HG03045 (cell line): Measurements from ENCODE around the gene AFF1.
"Not testable (repeated sequence)": the region's sequence is repeated elsewhere in the genome, so short reads cannot be mapped to it uniquely, and the experiment has no call there.

ENCODE experiments used
- ATAC-seq: cut with Tn5 transposase; IDR thresholded peaks from one replicate; pipeline ENCODE4 v1.9.1; 2021; ENCODE audit warnings: mild to moderate bottlenecking, moderate library complexity; ENCODE audit not compliant: unreplicated experiment

AFF1 gene

DNA sequence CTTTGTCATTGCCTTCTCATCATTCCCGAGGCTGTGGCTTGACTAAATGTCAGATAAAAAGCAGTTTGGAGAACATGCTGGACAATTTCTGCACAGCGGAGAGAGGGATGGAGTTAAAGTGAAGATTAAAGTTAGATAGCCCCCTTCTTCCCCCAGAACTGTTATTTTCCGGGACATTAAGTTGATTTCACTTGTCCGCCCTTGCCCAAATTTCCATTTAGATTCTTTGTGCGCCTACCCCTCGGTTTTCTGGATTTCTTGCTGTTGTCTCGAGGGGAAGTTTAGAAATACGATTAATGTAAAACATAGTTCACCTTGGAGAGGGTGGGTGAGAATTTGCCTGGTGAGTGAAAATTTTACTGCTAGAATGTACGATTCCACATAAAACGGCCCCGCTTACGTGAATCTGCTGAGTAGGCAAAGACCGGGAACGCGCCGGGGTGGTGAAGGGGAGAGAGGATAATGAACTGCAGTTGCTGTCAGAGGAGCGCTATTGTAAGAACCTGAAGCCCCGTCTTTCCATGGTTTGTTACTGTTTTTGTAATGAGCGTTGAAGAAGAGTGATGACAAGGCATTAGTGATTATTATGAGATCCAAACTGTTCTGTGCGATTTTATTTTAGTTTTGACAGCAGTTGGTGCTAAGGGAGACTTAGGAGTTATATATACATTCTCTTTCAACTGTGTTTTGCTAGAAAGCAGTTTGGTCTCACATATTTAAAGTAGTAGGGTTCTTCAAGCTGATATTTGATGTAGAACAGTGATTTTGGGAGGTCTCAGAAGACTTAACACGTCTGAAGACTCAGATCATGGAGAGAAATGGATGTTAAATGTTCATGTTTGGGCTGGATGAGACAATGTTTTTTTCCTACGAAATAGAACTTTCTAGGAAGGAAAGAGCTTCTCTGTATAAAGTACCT, 73.0 kb downstream of the AFF1 start:
- ATAC-seq, result no peak

DNA sequence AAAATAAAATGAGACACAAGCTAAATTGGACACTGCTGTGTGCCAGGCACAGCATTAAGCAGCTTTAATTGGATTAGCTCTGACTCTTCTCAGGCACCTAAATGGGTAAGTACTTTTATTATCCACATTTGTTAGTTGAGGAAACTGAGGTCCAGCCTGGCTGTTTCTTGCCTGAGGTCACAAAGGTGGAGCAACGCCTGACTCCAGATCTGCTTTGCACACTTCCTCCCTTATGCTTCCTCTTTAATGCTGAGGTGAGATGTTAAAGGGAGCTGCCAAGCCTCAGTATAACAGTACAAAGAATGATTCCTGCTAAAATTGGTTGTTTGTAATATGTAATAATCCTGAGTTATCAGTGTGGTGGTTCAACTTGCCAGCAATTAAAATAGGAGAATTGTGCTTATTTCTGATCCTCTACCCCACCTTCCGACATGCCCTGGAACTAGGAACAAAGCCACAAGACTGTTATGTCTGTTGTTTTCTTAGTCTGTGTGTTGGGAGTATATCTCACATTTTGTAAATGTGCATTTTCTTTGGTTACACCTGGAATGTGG, 74.4 kb downstream of the AFF1 start:
- no peak for ATAC-seq

DNA sequence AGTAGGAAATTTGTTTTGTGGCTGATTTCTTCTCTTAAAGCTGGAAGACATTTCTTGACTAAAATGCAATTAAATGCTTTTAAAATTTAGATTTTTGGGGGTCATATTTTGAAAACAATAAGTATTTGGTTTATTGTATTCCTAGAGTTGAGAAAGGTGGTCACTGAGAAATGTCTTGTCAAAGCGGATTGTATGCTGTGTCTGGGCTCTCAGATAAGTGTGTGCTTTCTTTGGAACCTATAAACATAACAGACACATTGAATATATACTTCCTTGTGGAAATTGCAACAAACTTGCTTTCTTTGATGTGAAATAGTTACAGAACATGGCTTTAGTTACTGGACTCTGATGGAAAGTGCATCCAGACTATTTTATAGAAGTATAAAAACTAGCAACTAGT, 75.4 kb downstream of the AFF1 start:
- no peak for ATAC-seq

DNA sequence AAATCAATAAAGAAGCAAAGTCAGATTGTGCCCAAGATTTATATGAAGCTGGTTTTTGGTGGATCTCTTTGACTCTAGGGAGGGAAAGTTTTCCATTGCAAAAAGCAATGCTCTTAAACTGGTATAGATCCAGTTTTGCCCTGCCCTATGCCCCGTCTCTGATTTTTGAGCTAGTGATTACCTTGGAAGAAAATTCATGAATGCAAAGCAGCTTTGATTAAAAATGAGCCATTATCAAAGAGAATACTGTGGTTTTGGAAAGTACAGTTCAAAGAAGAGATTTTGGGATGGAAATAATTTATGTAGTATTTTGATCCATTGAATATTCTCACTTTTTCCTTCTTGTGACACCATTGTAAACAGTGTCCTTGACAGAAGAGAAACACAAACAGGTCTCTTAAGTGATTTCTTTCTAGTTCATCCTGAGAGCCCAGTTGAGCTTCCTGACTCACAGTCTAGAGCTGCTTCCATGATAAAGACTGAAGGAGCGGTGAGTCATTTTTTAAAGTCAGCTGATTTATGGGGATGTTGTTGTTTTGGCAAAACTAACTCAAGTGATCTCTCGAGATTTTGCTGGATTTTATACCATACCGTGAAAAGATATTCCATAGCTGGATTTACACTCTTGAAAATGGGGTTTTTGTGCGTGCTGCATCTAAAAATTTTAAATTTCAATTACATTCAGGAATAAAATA, 76.7 kb downstream of the AFF1 start:
- no peak for ATAC-seq

DNA sequence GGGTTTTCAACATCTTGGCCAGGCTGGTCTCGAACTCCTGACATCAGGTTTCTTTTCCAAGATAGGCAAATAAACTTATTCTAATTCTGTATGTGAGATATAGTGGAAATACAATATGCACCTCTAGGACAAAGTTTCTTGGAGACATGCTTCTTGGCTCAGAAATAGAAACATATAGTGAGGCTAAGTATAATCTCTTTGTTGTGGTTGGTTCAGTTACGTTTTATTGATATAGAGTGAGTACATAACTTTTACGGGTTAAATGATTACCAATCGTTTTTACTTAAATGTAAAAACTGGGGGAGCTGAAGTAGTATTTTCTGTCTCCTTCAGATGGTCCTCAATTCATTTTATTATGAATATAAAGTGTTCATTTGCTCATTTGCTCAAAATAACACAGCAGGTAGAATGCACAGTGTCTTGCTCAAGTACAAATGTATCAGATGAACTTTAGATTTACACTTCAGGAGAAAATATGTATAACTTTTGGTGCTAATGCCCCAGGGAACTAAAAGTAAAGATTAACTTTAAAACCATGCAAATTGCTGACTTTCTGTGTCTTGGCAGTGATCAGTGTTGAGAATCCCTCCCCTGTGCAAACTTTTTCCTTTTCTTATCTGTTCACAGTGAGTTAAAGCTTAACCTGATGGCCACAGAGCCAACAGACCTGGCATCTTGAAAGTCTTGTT, 77.6 kb downstream of the AFF1 start:
- ATAC-seq, result no peak

DNA sequence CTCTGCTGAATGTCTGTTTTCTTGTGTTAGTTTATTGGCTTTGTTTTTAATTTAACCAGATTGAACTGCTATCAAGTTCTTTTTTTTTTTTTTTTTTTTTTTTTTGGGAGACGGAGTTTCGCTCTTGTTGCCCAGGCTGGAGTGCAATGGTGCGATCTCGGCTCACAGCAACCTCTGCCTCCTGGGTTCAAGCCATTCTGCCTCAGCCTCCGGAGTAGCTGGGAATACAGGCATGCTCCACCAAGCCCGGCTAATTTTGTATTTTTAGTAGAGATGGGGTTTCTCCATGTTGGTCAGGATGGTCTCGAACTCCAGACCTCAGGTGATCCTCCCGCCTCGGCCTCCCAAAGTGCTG, 78.1 kb downstream of the AFF1 start:
- ATAC-seq, result not testable (repeated sequence)

DNA sequence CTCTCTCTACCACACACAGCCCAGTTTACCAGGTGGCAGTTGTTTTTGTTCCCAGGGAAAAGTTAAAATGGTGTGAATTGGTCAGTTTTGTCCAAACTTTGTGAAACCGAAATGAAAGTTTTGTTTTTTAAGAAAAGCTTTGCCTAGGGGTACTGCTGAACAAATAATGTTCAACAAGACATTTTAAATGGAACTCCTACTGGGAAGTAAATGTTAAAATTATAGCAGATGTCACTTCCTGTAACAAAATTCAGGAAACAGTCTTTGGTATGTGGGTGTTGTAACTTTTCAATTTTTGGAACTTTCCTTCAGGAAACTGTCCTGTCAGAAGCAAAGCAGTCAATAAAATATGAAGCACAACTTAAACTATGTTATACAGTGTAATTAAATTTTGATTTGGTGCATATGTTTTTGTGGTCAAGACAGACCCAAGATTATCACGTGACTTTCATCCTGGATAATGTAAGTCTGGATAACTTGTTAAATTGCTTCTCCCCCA, 79.5 kb downstream of the AFF1 start:
- no peak for ATAC-seq

DNA sequence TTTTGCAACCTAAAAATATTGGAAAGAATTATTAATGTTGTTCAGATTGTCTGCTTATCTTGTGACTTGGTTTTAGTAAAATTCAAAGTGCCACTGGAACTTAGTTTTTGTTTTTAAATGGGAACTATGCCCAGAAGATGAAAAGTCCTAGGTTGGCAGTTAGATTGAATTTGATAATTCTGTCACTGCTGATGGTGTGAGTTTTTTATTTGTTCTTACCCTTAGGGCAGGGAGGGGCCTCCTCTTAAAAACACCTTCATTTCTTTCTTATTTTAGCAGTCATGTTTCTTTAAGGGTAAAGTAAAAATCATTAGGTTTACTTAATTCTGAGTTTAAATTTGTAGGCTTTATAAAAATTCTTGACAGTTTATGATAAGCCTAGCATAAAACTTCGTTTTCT, 80.6 kb downstream of the AFF1 start:
- ATAC-seq, result no peak

DNA sequence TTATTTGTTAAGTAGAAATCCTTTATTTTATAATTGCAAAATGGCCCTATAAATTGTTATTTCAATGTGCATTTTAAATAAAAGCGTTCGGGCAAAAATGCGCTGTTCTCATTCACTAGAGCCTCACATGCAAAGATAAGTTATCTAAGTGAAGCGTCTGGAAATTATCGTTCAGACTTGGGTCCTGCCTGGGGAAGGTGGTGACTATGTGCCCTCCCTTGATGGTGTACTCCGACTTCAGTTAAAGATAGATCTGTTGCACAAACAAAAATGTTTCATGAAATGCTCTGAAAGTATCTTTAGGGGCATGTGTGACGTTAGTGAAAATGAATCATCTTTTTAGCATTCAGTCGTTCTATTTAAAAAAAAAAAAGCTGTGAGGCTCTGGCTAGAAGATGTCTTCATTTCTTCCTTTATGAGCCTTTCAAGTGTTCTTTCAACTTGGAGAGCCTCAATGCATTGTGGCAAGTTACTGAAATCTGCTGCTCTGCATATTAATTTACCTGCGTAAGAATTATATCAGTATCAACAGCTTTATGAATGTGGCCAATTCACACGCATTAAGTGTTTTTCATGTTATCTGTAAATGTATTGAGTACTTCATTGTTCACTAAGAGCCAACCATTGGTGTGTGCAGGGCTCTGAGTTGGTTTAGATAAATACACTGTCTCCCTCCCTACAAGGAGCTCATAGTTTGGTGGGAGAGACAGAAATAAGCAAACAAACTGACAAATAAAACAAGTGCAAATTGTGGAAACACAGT, 83.0 kb downstream of the AFF1 start:
- ATAC-seq, result no peak

DNA sequence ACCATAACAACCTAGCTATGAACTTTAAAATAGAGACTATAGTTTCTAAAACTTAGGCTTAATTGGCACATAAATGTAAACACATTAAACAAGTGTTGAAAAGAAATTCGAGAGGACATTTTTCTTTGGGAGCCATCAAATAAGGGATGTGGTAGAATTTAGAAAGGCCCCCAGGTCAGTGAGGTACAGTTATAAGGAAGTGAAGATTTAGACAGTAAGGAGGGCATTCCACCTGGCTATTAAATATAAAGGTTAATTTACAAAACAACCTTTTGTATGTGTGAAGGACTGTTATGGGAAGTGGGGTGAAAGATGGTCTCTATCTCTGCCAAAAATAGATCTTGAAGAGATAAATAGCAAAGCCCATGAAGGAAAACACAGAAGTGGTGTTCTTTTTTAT, 83.9 kb downstream of the AFF1 start:
- ATAC-seq, result no peak

DNA sequence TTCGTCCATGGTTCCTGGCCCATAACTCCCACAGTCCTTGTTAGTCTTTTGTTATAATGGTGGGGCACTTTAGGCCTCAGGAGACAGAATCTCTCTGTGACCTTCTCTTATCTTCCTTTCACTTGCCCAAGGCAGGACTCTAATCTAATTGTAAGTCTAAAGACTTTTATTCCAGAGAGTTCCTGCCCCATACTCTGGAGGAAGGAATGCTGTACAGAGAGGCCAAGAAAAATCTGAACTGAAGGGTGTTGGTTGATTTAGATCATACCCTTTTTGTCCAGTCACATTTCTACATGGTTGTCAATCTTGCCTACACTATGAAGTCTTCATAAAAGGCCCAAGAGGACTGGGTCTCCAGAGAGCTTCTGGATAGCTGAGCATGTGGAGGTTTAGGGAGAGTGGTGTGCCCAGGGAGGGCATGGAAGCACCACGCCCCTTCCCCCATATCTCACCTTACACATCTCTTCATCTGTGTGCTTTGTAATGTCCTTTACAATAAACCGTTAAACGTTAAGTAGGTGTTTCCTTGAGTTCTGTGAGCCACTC, 84.5 kb downstream of the AFF1 start:
- no peak for ATAC-seq

DNA sequence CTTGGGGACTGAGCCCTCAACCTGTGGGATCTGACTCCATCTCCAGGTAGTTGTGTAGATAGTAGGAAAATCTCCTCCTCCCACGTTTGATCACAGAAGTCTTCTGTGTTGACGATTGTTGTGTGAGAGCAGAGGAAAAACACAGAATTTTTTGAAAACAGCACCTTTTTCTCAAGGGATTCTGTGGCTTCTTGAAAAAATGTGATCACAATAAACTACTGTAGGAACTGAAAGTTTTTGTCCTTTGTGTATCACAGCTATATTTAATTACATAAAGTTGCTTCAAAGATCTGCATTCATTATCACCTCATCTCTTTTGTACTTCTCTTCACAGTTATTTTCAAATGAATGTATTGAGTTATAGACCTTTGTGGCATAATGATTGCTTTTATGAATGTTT, 85.1 kb downstream of the AFF1 start:
- no peak for ATAC-seq

DNA sequence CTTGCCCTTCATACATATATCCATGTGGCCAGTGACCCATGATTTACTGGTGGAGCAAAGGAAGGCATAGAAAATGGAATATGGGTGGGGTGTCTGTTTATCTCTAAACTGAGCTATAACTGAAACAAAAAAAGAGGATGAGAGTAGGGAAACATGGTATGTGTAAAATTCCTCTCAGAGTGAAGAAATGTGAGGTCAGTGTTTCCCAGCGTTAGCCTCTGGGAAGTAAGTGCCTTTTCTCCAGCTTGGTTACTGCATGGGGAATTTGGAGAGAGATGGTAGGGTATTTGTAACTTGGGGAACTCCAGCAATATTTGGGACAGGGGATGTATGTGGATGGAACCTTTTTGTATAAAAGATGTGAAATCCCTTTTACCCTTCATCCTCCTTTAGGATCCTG, 89.4 kb downstream of the AFF1 start:
- ATAC-seq, result no peak

DNA sequence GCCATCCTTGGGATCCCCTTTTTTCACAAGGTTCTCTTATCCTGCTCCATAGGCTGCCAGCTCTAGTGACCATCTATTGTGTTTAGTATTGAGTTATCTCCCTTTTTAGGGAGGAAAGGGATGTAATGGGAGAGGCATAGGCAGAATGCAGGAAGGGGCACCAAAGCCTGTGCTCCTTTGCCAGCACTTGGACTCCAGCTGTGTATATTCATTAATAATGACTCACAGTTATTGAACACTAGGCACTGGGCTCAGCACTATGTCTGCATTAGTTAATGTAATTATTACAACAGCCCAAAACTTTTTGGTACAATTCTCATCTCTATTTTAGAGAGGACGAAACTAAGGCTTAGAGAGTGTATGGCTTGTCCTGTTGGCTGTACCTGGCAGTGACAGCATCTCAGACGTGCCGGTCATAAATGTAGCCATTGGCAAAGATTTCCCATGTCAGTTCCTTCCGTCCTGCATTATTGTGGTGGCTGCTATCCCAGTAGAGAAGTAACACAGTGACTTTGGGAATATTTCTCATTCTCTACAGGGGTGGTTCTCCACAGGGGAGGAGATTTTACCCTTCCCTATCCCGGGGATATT, 90.3 kb downstream of the AFF1 start:
- ATAC-seq, result no peak

DNA sequence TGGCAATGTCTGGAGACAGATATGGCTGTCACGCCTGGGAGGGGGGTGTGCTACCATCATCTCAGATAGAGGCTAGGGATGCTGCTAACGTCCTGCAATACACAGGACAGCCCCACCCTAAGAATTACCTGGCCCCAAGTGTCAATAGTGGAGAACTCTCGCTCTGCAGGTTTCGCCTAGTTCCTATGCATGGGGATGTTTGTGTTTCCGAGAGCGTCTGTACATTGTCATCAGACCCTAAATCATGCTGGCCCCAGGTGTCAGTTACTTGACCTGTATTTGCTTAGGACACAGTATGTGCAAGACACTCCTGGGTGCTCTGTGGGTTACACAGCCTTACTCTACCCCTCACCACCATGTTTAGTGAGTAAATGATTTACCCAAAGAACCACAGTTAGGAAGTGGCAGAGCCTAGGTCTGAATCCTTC, 90.8 kb downstream of the AFF1 start:
- ATAC-seq, result no peak

DNA sequence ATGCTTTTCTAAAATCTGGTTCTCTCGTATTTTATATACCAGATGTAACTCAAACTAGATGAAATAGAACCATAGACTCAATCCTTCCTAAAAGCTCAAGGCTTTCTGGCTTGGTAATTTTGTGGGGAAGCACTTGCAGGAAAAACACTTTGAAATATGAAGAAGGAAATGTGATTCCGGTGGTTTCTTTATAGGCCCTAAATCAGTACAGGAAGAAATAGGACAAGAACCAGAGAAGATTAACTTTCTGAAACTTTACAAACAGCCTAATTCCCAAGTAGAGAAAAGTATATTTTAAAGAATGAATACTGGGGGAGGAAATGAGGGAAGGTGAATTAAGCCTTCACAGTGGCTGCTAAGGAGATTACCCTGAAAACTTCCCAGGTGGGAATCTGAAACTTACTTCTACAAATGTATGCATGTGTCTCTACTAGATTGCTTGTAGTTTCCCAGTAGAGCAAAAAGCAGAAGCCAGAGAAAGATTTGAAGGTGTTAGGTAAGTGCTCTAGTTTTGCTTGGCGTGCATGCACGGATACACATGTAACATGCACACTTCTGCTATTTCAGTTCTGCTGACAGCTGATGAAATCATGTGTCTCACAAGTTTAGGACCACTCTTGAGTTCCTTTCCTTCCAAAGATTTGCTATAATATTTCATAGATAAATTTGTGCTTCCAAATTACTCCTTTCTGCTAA, 92.1 kb downstream of the AFF1 start:
- ATAC-seq, result peak; percentile 77

DNA sequence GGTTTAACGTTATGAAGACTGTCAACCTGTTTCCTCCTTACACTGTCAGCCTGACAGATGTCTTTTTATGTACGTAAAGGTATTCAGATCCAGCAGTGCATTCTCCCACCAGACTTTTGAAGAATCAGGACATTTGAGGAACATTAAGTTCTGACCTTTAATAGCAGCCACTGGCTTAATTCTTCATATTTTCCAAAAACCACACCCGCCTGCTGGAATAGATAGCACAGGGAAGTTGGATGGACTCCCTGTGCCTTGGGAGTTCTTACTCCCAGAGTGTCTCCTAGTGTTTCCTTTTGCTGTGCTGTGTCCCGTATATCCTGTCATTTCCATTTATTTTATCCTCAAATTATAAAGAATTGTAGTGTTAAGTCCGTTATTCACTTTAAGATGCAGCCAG, 94.5 kb downstream of the AFF1 start:
- ATAC-seq, result no peak

DNA sequence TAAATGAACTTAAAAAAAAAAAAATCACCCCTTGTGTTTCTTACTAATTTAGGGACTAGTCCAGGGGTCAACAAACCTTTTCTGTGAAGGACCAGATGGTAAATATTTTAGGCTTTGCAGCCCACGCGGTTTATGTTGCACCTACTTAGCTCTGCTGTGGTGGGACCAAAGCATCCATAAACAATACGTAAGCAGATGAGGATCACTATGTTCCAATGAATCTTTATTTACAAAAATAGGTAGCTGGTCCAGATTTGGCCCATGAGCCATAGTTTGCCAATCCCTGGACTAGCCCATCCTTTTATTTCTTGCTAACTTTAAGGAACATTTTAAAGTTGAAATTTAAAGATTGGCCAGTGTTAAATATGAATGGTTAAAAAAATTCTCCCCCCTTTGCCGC, 95.3 kb downstream of the AFF1 start:
- ATAC-seq, result no peak

DNA sequence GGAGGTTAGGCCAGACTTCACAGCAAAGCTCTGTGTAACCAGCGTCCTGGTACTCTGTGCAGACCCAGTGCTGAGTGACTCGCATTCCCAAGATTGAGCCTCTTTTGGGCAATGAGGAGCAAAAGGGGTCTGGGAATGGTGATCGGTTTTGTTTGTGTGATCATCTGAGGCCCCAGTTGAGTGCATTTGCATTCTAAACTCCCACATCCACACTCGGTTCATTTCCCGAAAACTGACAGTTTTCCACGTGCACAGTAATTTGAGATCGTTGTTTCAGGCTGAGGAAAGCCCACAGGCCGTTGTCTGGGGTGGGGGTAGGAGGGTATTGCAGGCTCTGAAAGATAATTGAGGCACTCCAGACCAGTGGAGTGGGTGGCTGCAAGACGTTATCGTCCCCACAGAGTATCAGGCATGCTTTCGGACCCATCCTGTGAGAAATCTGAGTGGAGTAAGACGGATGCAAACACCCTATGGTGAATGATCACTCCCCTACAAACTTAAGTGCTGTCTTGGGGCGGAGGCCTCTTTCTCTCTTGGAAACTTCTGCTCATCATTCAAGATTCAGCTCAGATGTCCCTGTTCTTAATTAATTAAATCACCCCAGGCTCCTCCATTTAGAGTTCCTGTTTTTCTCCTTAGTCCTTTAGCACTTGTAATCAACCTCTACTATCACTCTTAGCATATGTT, 96.1 kb downstream of the AFF1 start:
- no peak for ATAC-seq
